Loucy (cell line): ENCODE results near the gene ADORA1.

ENCODE experiments used
- H2AFZ ChIP-seq: fragments of 200-600 bp; sonication (generic); 2 replicates; pipeline ENCODE4 v1.6.0; 2016; ENCODE audit warnings: antibody characterized with exemption, mild to moderate bottlenecking, low read length, moderate library complexity
- H3F3A ChIP-seq: fragments of 200-600 bp; 2 replicates; pipeline ENCODE4 v1.6.0; 2016; ENCODE audit warnings: antibody characterized with exemption, low read depth, mild to moderate bottlenecking
- H3K27me3 ChIP-seq: fragments of 200-600 bp; sonication (generic); 2 replicates; pipeline ENCODE4 v1.6.1; 2014; ENCODE audit warnings: low read length, mild to moderate bottlenecking; ENCODE audit not compliant: insufficient read depth, poor library complexity, severe bottlenecking
- H3K36me3 ChIP-seq: fragments of 200-600 bp; sonication (generic); 2 replicates; pipeline ENCODE4 v1.6.1; 2016; ENCODE audit warnings: low read length; ENCODE audit not compliant: insufficient read depth
- H3K4me1 ChIP-seq: fragments of 200-600 bp; sonication (generic); 2 replicates; pipeline ENCODE4 v1.5.1; 2014; ENCODE audit warnings: low read length, mild to moderate bottlenecking; ENCODE audit not compliant: insufficient read depth, poor library complexity, severe bottlenecking
- H3K4me2 ChIP-seq: fragments of 200-600 bp; sonication (generic); 2 replicates; pipeline ENCODE4 v1.6.0; 2014; ENCODE audit warnings: antibody characterized with exemption, low read length, low read depth, mild to moderate bottlenecking; ENCODE audit not compliant: poor library complexity, severe bottlenecking
- H3K4me3 ChIP-seq: fragments of 200-600 bp; sonication (generic); 2 replicates; pipeline ENCODE4 v1.5.1; 2014; ENCODE audit warnings: low read length, mild to moderate bottlenecking, mixed read lengths; ENCODE audit not compliant: poor library complexity, severe bottlenecking
- H3K79me2 ChIP-seq: fragments of 200-600 bp; sonication (generic); 2 replicates; pipeline ENCODE4 v1.6.1; 2014; ENCODE audit warnings: low read length; ENCODE audit not compliant: insufficient read depth
- H3K9ac ChIP-seq: fragments of 200-600 bp; sonication (generic); 2 replicates; pipeline ENCODE4 v1.6.0; 2014; ENCODE audit warnings: mild to moderate bottlenecking, low read depth, low read length, moderate library complexity; ENCODE audit not compliant: poor library complexity, severe bottlenecking
- H3K9me2 ChIP-seq: fragments of 200-600 bp; sonication (generic); replicated peaks from 2 replicates; pipeline ENCODE4 v1.6.1; 2016; ENCODE audit warnings: low read depth, low read length, mixed read lengths
- H3K9me3 ChIP-seq: fragments of 200-600 bp; sonication (generic); 2 replicates; pipeline ENCODE4 v1.6.1; 2014; ENCODE audit warnings: mild to moderate bottlenecking, antibody characterized with exemption, low read length, low read depth; ENCODE audit not compliant: insufficient read depth
- H4K20me1 ChIP-seq: fragments of 200-600 bp; sonication (generic); 2 replicates; pipeline ENCODE4 v1.6.0; 2014; ENCODE audit warnings: antibody characterized with exemption, low read length, mild to moderate bottlenecking; ENCODE audit not compliant: insufficient read depth, poor library complexity, severe bottlenecking
- EZH2phosphoT487 ChIP-seq: fragments of 200-600 bp; IDR thresholded peaks from 2 replicates; pipeline ENCODE4 v1.6.1; 2018; ENCODE audit warnings: antibody characterized with exemption, mild to moderate bottlenecking, moderate library complexity, borderline replicate concordance
- TF ChIP-seq, protein P1 (sequence below): fragments of 200-600 bp; sonication (generic); conservative IDR thresholded peaks from 2 replicates; pipeline ENCODE4 v1.5.1; 2014; ENCODE audit warnings: mild to moderate bottlenecking, antibody characterized with exemption, low read length

The ADORA1 gene

DNA sequence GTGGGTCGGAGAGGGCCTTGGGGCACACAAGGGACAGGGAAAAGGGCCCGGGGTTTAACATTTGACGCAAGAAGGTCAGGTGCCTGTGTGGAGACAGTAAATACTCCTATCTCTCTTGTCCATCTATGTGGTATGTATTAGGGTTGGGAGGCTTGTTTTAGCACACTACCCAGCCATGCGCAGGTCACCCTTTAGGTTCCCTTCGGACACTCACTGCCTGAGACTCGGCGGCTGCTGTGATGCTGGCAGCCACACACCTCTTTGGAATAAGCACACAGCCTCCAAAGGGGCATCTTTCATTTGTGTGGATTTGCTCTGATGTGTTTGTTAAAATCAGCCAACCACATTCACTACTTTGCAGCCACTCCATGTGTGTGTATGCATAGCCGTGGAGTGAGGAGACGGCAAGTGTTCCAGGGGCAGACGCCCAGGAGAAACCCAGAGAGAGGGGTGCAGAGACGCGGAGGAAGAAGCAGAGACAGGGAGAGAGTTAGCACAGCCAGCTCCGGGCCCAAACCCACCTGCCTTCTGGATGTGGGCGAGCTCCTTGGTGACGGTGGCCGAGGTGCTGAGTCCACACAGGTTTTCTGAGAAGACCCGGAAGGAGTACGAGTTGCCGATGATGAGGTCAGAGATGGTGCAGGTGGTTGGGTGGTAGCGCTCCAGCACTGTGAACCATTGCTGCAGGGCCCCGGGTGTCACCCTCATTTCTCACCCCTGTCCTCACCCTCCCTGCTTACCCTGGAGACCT, 42.4 kb downstream of the ADORA1 start:
- H3K4me3 ChIP-seq = no peak overlapping the region
- H3K9me3 ChIP-seq = no peaks in the 10 kb centered on the region
- H3K4me2 ChIP-seq = no peak overlapping the region
- no peak overlapping the region for H3K9ac ChIP-seq
- H3K9me2 ChIP-seq = no peaks in the 10 kb centered on the region
- H3K4me1 ChIP-seq = peaks cover 18% of the 10 kb centered on the region
- H4K20me1 ChIP-seq = no peaks in the 10 kb centered on the region
- H2AFZ ChIP-seq = no peak overlapping the region
- no peaks in the 10 kb centered on the region for H3K79me2 ChIP-seq
- no peaks in the 10 kb centered on the region for H3K27me3 ChIP-seq
- no peaks in the 10 kb centered on the region for H3K36me3 ChIP-seq
- no peaks in the 10 kb centered on the region for H3F3A ChIP-seq
- TF ChIP-seq, protein P1, sequence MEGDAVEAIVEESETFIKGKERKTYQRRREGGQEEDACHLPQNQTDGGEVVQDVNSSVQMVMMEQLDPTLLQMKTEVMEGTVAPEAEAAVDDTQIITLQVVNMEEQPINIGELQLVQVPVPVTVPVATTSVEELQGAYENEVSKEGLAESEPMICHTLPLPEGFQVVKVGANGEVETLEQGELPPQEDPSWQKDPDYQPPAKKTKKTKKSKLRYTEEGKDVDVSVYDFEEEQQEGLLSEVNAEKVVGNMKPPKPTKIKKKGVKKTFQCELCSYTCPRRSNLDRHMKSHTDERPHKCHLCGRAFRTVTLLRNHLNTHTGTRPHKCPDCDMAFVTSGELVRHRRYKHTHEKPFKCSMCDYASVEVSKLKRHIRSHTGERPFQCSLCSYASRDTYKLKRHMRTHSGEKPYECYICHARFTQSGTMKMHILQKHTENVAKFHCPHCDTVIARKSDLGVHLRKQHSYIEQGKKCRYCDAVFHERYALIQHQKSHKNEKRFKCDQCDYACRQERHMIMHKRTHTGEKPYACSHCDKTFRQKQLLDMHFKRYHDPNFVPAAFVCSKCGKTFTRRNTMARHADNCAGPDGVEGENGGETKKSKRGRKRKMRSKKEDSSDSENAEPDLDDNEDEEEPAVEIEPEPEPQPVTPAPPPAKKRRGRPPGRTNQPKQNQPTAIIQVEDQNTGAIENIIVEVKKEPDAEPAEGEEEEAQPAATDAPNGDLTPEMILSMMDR = no peak
- TF ChIP-seq EZH2phosphoT487 = no peak

DNA sequence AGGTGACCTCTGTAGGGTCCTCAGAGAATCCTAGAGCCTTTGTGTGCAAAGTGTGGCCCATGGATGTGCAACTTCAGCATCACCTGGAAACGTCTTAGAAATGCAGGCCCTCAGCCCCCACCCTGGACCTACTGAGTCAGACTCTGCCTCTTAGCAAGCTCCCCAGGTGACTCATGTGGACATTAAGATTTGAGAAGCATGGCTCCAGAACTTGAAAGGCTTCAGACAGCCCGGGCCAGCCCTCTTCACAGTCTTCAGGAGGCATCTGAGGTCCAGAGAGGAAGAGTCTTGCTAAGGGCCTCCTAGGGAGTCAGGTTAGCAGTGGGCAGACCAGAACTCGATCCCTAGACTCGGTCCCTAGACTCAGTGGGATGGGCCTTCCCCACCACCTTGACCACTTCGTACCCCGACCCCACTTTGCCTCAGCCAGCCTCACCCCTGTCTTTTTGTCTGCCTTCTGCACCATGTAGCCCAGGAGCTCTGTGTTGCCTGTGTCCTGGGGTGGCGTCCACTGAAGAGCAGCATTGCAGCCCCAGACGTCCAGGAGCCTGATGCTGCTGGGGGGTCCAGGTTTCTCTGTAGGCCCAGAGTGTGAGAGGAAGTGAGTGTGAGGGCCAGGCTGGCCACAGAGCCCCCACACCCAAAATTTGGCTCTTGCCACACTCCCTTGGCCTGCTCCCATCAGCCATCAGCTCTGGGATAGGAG, 43.3 kb downstream of the ADORA1 start:
- peaks cover 18% of the 10 kb centered on the region for H3K4me1 ChIP-seq
- no peaks in the 10 kb centered on the region for H3K79me2 ChIP-seq
- H3F3A ChIP-seq = no peaks in the 10 kb centered on the region
- no peak overlapping the region for H3K9ac ChIP-seq
- no peaks in the 10 kb centered on the region for H3K27me3 ChIP-seq
- H3K4me3 ChIP-seq = no peak overlapping the region
- no peaks in the 10 kb centered on the region for H3K9me3 ChIP-seq
- TF ChIP-seq EZH2phosphoT487 = no peak
- TF ChIP-seq, protein P1 = no peak
- H3K9me2 ChIP-seq = no peaks in the 10 kb centered on the region
- H4K20me1 ChIP-seq = no peaks in the 10 kb centered on the region
- no peak overlapping the region for H2AFZ ChIP-seq
- H3K4me2 ChIP-seq = no peak overlapping the region
- H3K36me3 ChIP-seq = no peaks in the 10 kb centered on the region

DNA sequence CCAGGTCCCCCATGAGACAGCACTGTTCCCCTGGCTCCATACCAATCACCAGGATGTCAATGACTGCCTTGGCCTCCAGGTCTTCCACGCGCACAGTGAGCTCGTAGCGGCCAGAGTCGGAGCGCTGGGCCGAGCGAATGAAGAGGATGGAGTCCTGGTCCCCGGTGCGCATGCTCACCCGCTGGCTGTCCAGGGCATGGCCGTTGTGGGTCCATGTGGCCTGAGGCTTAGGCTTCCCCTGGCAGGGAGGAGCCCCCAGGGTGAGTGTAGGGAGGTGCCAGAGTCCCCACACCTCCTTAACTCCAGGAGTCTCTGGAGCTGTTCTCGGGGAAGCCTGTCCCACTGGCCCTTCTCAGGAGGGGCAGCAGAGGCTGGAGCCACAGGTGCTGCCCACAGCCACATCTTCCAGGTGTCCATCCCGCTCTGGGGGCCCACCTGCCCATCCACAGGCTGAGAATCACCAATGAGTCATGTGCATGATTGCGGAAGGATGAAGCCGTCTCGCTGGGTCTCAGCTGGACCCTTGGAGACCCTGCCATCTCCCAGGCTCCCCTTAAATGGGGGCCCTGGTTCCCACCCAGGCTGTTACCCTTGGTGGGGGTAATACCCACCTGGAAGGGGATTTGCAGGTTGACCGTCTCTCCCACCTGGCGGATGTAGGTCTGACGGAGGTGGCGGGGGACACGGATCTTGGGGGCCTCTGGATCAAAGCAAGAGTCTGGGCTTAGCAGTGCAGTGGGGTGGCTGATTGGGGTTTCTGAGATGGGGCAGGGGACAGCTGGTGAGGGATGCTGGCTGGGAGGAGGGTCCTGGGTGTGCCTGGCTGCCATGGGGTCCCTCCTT, 44.0 kb downstream of the ADORA1 start:
- Histone ChIP-seq H3K4me3 (no peak overlapping the region), H3K27me3 (no peaks in the 10 kb centered on the region), H3K9ac (no peak overlapping the region), H3K79me2 (no peaks in the 10 kb centered on the region), H3K9me2 (no peaks in the 10 kb centered on the region), H3K9me3 (no peaks in the 10 kb centered on the region), H2AFZ (no peak overlapping the region), H3F3A (no peaks in the 10 kb centered on the region), H3K36me3 (no peaks in the 10 kb centered on the region), H3K4me2 (no peak overlapping the region), H3K4me1 (peaks cover 16% of the 10 kb centered on the region), H4K20me1 (no peaks in the 10 kb centered on the region)
- TF ChIP-seq, protein P1 = no peak
- TF ChIP-seq EZH2phosphoT487 = no peak
